HUDEP-2 (cell line): ENCODE data around the gene PPP1R12B.
"Not testable (repeated sequence)": the region's sequence is repeated elsewhere in the genome, so short reads cannot be mapped to it uniquely, and the experiment has no call there.

Experiments
- DNase-seq, 76 experiments: peaks; one replicate each; lab custom pipeline; 2025; ENCODE audit not compliant: unreplicated experiment in 76 of 76; lab: John Stamatoyannopoulos, UW

The PPP1R12B gene

DNA sequence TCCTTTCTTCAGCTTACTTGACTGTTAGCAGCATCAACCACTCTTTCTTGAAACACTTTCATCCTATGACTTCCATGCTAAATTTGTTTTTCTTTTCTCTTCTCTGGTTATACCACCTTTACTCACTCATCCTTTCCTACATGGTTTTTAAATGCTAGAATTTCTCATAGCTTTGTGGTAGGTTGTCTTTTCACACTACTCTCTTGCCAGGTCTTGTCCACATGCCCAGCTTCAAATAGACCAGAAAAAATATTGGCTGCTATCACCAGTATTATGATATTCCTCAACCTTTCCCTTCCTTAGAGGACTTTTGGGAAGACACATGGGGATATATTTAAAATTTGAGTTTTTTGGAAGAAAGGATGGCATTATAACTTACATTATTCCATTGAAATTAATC lies 48.8 kb downstream of the PPP1R12B start:
- no peak for DNase-seq

DNA sequence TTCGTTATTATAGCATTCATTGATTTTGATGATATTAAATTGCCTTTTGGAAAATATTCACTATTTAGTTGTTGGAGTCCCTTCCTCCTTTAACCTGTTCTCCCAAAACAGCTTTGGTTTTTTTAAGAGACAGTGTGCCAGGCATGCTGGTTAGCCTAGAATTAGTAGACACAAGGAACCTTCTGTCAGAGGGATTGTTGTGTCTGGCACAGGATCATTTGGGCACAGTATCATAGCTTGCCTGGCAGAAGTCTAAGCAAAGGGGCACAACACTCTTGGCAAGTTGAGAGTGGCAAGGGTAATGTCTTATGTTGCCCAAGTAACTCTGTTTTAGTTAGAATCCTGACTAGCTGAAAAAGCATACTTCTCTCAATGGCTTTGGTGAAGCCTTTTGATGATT lies 49.9 kb downstream of the PPP1R12B start:
- not testable (repeated sequence) for DNase-seq

DNA sequence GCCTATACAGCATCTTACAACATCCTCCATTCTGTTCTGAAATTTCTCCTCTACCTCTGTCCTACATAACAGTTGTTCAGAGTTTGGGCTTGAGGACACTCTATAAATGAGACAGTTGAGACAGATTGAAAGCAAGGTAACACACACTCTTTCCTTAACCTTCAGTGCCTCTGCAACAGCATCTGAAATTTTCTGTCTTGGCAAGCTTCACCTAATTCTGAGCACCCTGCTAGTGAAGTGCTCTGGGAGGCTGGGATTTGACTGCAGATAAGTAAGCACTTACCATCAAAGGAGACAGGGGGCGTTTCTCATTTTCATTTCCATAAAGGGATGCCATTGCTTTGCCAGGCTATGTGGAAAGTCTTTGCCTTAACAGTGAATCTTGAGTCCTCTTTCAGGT lies 53.3 kb downstream of the PPP1R12B start:
- DNase-seq, result not testable (repeated sequence)

DNA sequence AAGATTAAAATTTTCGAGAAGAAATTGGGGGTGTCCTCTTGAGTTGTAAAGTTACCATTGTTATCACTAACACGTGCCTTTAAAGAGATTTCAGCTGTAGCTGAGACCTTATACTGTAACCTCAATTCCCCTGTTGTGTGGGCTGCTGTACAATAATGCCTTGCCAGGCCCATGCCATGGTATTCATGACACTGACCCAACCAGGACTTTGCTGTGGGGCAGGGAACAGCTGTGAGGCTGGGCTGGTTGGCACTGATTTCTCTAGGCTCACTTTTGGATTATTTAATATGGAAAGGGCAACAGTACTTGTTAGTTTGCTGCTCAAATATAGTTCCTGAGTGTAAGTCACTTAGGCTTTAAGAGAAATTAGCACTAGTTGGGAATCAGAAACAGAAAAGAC lies 54.9 kb downstream of the PPP1R12B start:
- DNase-seq, result not testable (repeated sequence)

DNA sequence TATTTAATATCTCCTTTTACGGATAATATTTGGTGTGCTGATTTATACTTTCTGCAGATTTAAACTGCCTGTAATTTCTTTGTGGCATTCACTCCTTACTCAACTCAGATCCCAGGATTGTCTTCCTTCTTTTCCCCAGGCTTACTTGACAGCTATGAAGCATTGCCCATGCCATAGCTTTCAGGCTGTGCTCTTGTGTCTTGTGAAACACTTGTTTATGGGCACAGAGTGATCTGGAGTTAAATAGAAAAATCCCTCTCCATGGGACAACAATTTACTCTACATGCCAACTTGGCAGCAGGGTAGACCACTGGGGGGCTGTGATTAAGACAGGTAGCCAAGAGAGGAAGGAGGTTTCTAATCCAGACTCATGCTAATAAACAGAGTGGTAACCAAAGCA lies 57.4 kb downstream of the PPP1R12B start:
- peak in 1 of 76 experiments; percentile 6 for DNase-seq

DNA sequence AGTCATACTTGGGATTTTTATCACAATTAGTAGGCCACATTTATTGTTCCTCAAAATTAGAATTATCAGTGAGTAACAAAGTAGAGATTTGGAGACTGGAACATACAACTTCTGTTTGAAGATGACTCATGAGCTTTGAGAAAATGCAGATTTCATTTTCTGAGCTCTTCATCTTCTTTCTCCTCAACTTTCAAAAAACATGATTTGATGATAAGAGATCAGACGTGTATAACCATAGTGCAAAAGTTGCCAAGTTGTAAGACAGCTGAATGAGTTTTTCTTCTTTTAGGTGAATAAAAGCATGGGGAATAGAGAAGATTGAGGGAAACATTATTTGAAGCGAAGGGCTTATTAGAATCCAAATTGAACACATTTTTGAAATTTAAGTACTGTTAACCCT lies 58.4 kb downstream of the PPP1R12B start:
- DNase-seq, result not testable (repeated sequence)

DNA sequence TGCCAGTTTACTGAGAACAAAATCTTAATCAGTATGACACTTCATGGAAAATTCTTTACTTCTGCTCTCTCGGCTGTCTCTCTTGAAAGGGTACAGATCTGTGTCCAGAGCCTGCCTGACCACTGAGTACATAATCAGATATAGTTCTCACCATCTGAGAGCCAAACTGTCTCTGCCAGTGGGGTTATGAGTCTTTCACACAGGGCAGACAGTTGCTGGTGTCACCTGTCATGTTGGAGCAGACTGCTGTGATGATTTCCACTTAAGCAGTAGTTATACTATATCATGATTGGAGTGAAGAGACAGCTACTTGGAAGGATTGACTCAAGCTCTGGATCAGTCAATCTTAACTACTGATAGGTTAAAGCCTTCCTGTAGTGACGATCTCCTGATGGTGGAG lies 58.9 kb downstream of the PPP1R12B start:
- DNase-seq, result peak in 1 of 76 experiments; percentile 2

DNA sequence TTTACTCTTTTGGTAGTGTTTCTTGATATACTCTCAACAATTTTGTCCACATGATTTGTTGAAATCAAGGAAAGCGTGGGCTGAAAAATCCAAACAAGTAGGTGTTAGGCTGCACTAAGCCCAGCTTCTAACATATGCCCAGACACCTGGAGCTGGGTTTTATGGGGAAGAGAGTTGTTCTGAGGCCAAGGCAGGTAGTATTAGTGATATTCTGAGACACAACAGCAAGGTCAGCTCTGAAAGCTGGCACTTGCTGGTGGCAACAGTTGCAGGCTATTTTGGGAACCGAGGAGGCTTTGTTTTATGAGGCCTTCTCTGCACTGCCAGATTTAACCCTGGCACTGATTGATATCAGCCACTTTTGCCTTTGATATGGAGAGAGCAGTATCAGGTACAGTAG lies 61.8 kb downstream of the PPP1R12B start:
- not testable (repeated sequence) for DNase-seq

DNA sequence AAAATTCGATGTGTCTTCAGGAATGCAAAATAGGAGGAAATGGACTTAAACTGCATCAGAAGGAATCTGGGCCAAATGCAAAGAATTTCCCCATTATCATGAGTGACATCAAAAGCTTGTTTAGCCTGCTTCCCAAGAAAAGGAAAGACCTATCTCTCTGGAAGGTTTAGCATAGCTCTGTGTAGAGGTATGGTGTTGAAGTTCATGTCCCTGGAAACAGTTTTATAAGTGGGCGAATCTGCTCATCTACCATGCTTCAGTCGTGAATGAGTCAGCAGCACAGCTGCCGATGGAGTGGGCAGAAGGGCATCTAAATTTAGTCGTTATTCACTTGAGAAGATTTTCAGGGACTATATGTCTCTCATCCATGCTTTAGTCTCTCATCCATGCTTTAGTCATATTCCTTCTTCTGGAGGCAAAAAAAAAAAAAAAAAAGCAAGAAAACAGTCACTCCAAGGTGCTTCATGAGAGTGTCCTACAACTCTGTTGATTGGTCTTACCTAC lies 62.4 kb downstream of the PPP1R12B start:
- DNase-seq, result not testable (repeated sequence)

DNA sequence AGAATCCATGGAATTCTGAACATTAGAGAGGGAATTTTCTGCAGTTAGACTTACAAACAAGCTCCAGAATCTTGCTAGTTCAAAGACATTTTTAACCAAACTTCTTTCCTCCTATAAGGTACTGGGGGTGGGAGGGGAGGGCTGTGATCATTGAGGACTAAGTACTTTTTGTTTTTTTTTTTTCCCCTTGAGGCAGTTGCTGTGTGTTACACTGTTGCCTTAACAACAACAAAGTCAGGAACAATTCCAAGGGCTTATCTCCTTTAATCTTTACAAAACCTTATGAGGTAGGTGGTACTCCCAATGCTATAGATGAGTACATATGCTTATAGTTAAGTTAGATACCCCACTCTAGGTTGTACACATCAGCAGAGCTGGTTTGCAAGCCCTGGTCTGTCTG lies 62.9 kb downstream of the PPP1R12B start:
- no peak for DNase-seq

DNA sequence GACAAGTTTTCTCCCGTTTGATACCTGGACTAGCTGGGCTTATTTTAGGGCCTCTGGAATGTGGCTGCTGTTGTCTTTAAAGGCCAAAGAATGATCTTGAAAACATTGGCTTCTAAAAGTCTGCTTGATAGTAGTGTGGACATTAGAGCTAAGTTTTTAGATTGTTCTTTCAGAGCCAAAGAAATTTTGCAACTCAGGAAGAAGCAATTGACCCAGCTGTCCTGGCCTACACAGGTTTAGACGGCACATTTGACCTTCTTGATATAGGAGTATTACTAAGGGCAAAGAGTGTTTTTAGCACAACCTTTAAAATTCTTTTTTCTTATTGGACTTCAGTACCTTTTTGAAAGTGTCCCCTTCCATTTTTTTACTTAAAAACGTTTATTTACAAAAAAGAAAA lies 63.9 kb downstream of the PPP1R12B start:
- not testable (repeated sequence) for DNase-seq

DNA sequence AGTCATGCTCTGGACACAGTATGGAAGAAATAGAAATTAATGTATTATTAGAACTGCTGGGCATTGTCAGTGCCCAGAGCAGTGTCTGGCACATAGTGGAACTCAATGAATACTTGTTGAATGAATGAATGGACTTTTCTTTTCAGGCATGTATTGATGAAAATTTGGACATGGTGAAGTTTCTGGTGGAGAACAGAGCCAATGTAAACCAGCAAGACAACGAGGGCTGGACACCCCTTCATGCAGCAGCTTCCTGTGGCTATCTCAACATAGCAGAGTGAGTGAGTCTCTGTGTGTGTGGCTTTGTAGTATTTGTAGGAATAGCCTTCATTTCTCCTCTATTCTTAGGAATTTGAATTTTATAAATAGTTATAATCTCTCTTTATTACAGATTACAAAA lies 68.1 kb downstream of the PPP1R12B start:
- no peak for DNase-seq

DNA sequence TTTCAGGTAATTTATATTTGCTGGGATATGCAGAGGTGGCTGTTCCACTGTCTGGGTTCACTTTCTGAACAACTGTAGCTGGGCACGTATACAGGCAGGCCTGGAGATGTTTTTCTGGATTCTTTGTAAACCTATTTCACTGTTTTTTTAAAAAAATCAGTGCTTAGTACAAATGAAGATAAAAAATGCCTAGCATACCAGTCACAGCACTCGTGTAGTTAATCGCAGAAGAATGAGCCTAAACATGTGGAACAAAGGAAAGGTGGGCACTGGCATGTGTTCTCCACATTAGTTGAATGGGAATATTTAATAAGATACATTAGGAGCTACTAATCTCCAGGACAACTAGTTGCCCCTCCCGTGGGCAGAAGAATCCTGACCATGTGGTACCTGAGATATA lies 68.6 kb downstream of the PPP1R12B start:
- not testable (repeated sequence) for DNase-seq

DNA sequence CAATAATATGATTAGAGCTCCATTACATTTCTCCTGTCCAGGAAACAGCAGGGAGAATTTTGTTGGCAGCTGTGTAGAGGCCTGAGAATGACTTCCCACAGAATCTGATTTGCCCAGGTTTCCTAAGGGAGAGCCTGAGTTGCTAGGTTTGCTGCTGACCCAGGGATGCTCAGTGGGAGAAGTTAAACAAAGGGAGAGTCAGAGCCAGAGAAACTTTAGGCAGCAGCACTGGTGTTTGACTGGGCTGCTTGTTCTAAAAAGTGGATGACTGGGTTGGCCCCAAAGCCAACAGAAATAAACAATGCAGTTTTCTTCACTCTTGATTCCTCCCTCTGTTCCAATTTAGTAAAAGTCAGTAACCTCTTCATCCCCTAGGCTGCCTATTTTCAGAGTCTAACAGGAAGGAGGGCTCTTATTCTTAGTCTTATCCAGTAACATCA lies 69.3 kb downstream of the PPP1R12B start:
- DNase-seq, result not testable (repeated sequence)

DNA sequence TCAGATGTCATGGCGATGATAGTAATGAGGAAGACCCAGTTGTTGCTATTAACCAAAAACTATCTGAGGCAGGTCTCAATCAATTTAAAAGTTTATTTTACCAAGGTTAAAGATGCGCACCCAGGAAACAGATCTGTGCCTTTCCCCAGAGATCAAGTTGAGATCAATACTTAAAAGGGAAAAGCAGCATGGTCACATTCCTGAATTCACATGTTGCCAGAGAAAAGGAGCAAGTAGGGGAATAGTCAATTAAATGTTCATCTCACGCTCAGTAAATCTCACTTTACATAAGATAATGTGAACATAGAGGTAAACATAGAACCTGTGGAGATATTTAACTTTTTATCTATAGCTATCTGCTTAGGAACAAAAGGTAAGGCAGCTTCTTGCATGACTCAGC lies 71.2 kb downstream of the PPP1R12B start:
- DNase-seq, result not testable (repeated sequence)

DNA sequence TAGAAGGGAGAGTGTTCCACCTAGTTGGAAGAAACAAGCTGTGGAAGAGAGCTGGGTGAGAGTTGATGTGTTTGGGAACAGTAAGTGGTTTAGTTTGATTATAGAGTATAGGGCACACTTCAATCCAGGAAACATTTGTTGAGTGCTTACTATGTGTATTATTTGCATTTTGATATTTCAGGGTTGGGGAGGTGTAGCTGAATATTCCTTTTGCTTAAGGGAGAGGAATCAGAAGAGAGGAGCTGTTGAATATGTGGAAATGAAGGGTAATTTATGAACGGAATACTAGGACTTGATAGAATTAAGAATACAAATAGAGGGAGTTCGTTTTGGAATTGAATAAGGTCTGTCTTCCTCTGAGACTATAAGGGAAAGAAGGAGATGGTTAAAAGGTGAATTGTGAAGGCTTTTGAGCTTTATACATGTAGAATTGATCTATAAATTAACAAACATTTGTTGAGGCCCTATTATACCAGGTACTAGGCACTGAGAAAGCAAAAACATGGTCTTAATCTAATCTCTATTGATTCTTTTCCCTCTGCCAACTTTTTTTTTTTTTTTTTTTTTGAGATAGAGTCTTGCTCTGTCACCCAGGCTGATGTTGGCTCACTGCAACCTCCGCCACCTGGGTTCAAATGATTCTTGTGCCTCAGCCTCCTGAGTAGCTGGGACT lies 72.1 kb downstream of the PPP1R12B start:
- DNase-seq, result not testable (repeated sequence)

DNA sequence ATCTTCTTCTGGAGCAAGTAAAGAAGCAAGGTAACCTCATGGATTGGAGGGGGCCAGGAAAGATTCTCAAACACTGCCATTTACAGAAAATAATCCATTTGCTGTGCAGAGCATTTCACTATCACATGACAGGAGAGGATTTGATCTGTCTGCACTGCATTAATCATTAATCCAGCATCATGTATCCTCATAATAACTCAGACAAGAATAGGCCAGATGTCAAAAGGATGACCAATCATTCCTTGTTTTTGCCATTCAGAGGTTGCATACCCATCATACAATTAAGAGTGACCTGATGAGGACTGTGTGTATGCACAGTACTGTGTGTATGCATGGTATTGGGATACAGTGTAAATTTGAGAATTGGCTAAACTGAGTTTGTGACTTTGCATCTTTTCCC lies 74.2 kb downstream of the PPP1R12B start:
- DNase-seq, result not testable (repeated sequence)

DNA sequence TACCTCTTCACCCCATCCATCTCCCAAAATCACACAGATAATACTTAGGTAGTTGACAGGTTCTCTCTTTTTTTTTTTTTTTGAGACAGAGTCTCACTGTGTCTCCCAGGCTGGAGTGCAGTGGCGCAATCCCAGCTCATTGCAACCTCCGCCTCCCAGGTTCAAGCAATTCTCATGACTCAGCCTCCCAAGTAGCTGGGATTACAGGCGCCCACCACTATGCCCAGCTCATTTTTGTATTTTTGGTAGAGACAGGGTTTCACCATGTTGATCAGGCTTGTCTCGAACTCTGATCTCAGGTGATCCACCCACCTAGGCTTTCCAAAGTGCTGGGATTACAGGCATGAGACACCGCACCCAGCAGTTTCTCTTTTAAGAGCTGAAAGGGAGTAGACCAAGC lies 75.8 kb downstream of the PPP1R12B start:
- DNase-seq, result not testable (repeated sequence)

DNA sequence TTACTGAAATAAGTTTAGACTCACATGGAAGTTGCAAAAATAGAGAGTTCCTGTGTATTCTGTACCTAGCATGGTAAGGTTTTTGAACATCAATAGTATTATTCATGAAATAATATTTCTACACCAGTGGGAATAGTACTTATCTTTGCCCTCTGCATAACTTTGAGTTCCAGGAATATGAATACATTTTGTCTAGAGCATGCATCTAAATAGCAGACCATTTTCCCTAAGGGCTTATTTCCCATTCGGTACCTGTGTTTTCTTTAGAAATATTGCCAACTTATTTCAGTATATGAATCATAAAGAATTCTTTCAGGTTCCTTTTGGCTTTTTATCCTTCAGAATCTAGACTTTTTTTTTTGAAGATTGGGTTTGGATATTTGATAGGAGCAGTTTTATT lies 81.6 kb downstream of the PPP1R12B start:
- not testable (repeated sequence) for DNase-seq

DNA sequence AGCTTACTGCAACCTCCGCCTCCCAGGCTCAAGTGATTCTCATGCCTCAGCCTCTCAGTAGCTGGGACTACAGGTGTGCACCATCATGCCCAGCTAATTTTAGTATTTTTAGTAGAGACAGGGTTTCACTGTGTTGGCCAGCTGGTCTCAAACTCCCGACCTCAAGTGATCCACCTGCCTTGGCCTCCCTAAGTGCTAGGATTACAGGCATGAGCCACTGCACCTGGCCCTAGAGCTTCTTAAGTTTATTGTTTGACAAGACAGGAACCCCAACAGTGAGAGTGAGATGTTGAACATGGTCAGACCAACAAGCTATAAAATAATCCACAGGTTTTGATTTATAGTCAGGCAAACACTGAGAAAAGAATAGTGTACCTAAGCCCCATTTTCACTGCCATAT lies 83.8 kb downstream of the PPP1R12B start:
- DNase-seq, result not testable (repeated sequence)

DNA sequence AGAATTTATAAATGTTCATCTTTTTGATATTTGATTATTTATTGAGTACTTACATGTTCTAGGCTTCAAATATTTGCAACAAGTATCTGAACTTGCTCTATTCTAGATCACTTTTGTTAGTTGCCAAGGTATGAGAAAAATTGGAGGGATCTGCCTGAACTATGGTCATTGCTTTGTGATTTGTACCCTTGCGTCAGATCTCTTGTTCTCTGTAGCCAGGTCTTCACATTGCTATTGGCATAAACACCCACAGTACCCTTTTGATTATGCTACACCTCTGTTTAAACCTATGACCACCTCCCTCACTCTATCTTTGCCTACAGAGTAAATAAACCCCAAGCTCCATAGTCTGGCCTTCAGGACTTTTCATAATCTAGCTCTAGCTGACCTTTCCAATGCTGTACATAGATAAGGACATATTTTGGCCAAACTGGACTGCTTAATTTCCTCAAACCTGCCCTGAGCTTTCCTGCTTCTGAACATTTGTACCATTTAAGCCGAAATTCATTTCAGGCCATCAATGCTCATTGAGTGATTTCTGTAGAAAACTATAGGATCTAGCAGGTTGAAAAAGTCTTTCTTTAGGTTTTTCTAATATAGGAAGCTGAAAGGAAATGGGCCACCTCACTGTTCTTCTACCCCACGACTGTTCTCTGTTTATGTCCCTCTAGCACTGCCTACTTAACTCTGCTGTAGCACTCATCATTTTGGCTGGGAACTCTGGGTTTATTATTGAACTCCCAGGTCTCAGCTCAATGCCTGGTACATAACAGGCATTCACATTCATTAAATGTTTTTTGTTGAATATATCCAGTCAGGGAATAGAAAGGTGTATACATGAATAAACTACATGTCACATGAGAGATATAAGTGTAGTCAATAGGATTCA lies 84.9 kb downstream of the PPP1R12B start:
- DNase-seq, result no peak

DNA sequence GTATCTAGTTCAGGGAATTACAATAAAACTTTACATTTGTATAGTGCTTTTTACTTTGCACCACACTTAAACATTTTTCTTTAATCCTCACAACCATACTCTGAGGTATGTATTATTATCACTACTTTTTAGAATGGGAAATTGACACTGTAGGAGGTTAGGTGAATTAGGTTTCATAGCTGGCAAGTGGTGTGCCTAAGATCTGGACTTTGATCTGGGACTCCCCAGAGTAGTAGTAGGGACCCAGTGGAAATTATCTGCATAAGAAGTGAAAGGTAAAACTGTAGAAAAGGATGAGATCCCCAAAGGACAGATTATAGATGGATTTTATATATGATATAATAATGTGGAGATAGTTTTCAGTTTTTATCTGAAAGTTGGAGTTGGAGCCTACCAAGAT lies 85.6 kb downstream of the PPP1R12B start:
- no peak for DNase-seq
